Common myeloid progenitor, CD34-positive (primary cell): ENCODE measurements around the gene MED20.
A peak's percentile ranks its signal among the peaks of the same experiment; 100 is the strongest.

Experiments
- CTCF ChIA-PET: fragments of 350-600 bp; sonication (Branson Sonifier 250); formaldehyde crosslinking; loops from one replicate; lab custom pipeline; 2021; ENCODE audit warnings: antibody characterized with exemption; lab: Charles Lee
- POLR2A ChIA-PET: fragments of 350-600 bp; sonication (Branson Sonifier 250); formaldehyde crosslinking; loops from one replicate; lab custom pipeline; 2021; ENCODE audit warnings: antibody characterized with exemption; lab: Charles Lee
- DNase-seq, 3 donors: peaks; one replicate each; pipeline versions ENCODE4 v3.0.0 to v3.0.0-alpha.2; 2013
- H3K27ac ChIP-seq, 2 experiments: 1 replicate in 1 of 2; 2 replicates in 1 of 2; pipeline ENCODE4 v1.7.0; 2013; ENCODE audit warnings: inconsistent platforms in 2 of 2, low read length in 2 of 2, mild to moderate bottlenecking in 2 of 2, low read depth in 1 of 2, moderate library complexity in 1 of 2; ENCODE audit not compliant: severe bottlenecking in 2 of 2, insufficient read depth in 1 of 2, poor library complexity in 1 of 2
- H3K27me3 ChIP-seq, 5 experiments: replicated peaks in 2 of 5; 1 replicate in 3 of 5; 2 replicates in 2 of 5; pipeline versions ENCODE4 v1.6.1 to v1.7.0; 2013; ENCODE audit warnings: low read length in 4 of 5, mild to moderate bottlenecking in 2 of 5, moderate library complexity in 2 of 5, inconsistent platforms in 1 of 5; ENCODE audit not compliant: insufficient read depth in 5 of 5, control insufficient read depth in 4 of 5
- H3K36me3 ChIP-seq, 4 experiments: 1 replicate in 2 of 4; 2 replicates in 2 of 4; pipeline versions ENCODE4 v1.6.1 to v1.7.0; 2013; ENCODE audit warnings: low read length in 3 of 4, control low read depth in 1 of 4, mild to moderate bottlenecking in 1 of 4; ENCODE audit not compliant: control insufficient read depth in 4 of 4, insufficient read depth in 4 of 4
- H3K4me1 ChIP-seq, 4 experiments: 1 replicate in 3 of 4; 2 replicates in 1 of 4; pipeline versions ENCODE4 v1.6.1 to v1.7.1; 2013; ENCODE audit warnings: low read length in 3 of 4, mild to moderate bottlenecking in 3 of 4, control low read depth in 1 of 4, inconsistent platforms in 1 of 4, moderate library complexity in 1 of 4; ENCODE audit not compliant: control insufficient read depth in 4 of 4, insufficient read depth in 4 of 4; ENCODE audit errors: control extremely low read depth in 1 of 4
- H3K4me3 ChIP-seq, 7 experiments: 1 replicate in 4 of 7; 2 replicates in 3 of 7; pipeline versions ENCODE4 v1.5.1 to v1.7.0; 2013; ENCODE audit warnings: mild to moderate bottlenecking in 7 of 7, low read length in 6 of 7, moderate library complexity in 6 of 7, inconsistent platforms in 2 of 7, low read depth in 2 of 7, control low read depth in 1 of 7; ENCODE audit not compliant: insufficient read depth in 4 of 7, control insufficient read depth in 1 of 7; ENCODE audit errors: extremely low read depth in 1 of 7
- H3K9me3 ChIP-seq, 5 experiments: 1 replicate in 4 of 5; 2 replicates in 1 of 5; pipeline versions ENCODE4 v1.6.1 to v1.7.1; 2013; ENCODE audit warnings: low read length in 4 of 5, mild to moderate bottlenecking in 2 of 5, inconsistent platforms in 1 of 5, low read depth in 1 of 5, moderate library complexity in 1 of 5; ENCODE audit not compliant: control insufficient read depth in 4 of 5, insufficient read depth in 2 of 5; ENCODE audit errors: control extremely low read depth in 1 of 5
- whole genome bisulfite sequencing: methylation state at CpG from one replicate; pipeline ENCODE4 v1.1.5; 2013; ENCODE audit not compliant: insufficient coverage; 5-methylcytosine and 5-hydroxymethylcytosine counted together

MED20 gene

GRCh38 chr6:41941280-41942066, 20.5 kb upstream of the MED20 start, which contains the start of gene CCND3:
Gene CCND3 (minus strand): TSS chr6:41941808. CDS start chr6:41941649, 159 bp downstream.
- WGBS: under 1% methylated on average over 73 of the region's 87 CpGs
- ChIA-PET POLR2A (interaction anchor here (0.5 to 1.8 kb wide), 3 partner anchors 8 to 123 kb away, joined by 3 to 4 read pairs (median 3); partner anchors contain the start of gene TAF8), CTCF (interaction anchor here (0.9 to 14.6 kb wide), 6 partner anchors 9 to 103 kb away, joined by 3 to 180 read pairs (median 3); partner anchors contain the start of genes BYSL, MED20 and TAF8)
- H3K27me3 ChIP-seq: no peaks in the 10 kb centered on the region
- peak within 1 kb of the TSS in 1 of 2 experiments; percentile 67 for H3K27ac ChIP-seq
- peaks cover 0 to 20% (median under 1%) of the 10 kb centered on the region in 4 experiments for H3K36me3 ChIP-seq
- H3K4me3 ChIP-seq: peak within 1 kb of the TSS; percentile 53 to 92 (median 84)
- no peaks in the 10 kb centered on the region for H3K9me3 ChIP-seq
- DNase-seq: peak; percentile 64 to 82 (median 76)
- H3K4me1 ChIP-seq: peaks cover 30 to 58% (median 51%) of the 10 kb centered on the region in 4 experiments

- Histone ChIP-seq H3K36me3 (peaks cover 0 to 24% (median under 1%) of the 10 kb centered on the region in 4 experiments), H3K27me3 (no peaks in the 10 kb centered on the region), H3K9me3 (no peaks in the 10 kb centered on the region), H3K4me1 (peaks cover 30 to 64% (median 58%) of the 10 kb centered on the region in 4 experiments), H3K4me3 (peak overlapping the region; percentile 53 to 92 (median 84)), H3K27ac (peak overlapping the region in 1 of 2 experiments; percentile 54)
- DNase-seq: peak in 2 of 3 donors; percentile 21 to 31
- CTCF ChIA-PET: interaction anchor here (0.9 to 14.6 kb wide), 4 partner anchors 9 to 104 kb away, joined by 3 to 180 read pairs (median 62); partner anchors contain the start of genes BYSL, MED20 and TAF8
- POLR2A ChIA-PET: interaction anchor here (1.8 kb wide), 1 partner anchor 110 kb away, joined by 4 read pairs; the partner anchor contains the start of gene TAF8
- WGBS: under 1% methylated on average over 29 of the region's 38 CpGs
These were observed 19.9 kb upstream of the MED20 start for GRCh38 chr6:41940759-41941279.

- DNase-seq: peak in 2 of 3 donors; percentile 70 to 77
- peak overlapping the region in 1 of 2 experiments; percentile 54 for H3K27ac ChIP-seq
- peaks cover 0 to 31% (median 5%) of the 10 kb centered on the region in 4 experiments for H3K36me3 ChIP-seq
- H3K27me3 ChIP-seq: no peaks in the 10 kb centered on the region
- H3K9me3 ChIP-seq: no peaks in the 10 kb centered on the region
- H3K4me3 ChIP-seq: peak overlapping the region; percentile 53 to 92 (median 82)
- peaks cover 30 to 71% (median 65%) of the 10 kb centered on the region in 4 experiments for H3K4me1 ChIP-seq
- CTCF ChIA-PET: interaction anchor here (0.6 to 14.6 kb wide), 8 partner anchors 15 to 104 kb away, joined by 3 to 180 read pairs (median 4); partner anchors contain the start of genes BYSL, MED20 and TAF8
- POLR2A ChIA-PET: interaction anchor here (0.8 to 1.0 kb wide), 3 partner anchors 45 to 104 kb away, joined by 3 to 4 read pairs (median 3); partner anchors contain the start of gene USP49
- 13% methylated on average over 13 of the region's 27 CpGs for WGBS
These were observed 19.2 kb upstream of the MED20 start for GRCh38 chr6:41939848-41940758.

- DNase-seq: peak; percentile 90 to 93 (median 91)
- Histone ChIP-seq H3K36me3 (peaks cover 0 to 38% (median 11%) of the 10 kb centered on the region in 4 experiments), H3K4me1 (peaks cover 30 to 79% (median 73%) of the 10 kb centered on the region in 4 experiments), H3K27ac (peak overlapping the region in 1 of 2 experiments; percentile 68), H3K9me3 (no peaks in the 10 kb centered on the region), H3K4me3 (peak overlapping the region in 6 of 7 experiments; percentile 29 to 90 (median 70)), H3K27me3 (no peaks in the 10 kb centered on the region)
- CTCF ChIA-PET: interaction anchor here (0.6 to 14.6 kb wide), 13 partner anchors 14 to 105 kb away, joined by 3 to 180 read pairs (median 4); partner anchors contain the start of genes BYSL, MED20 and TAF8
- POLR2A ChIA-PET: interaction anchor here (0.8 to 1.0 kb wide), 3 partner anchors 44 to 105 kb away, joined by 3 to 4 read pairs (median 3); partner anchors contain the start of gene USP49
- WGBS: 0% methylated on average over 8 of the region's 11 CpGs
These were observed 18.4 kb upstream of the MED20 start for GRCh38 chr6:41939176-41939847.

GRCh38 chr6:41938590-41939175, 17.7 kb upstream of the MED20 start:
- peak overlapping the region in 6 of 7 experiments; percentile 29 to 90 (median 70) for H3K4me3 ChIP-seq
- H3K4me1 ChIP-seq: peaks cover 30 to 82% (median 76%) of the 10 kb centered on the region in 4 experiments
- H3K27me3 ChIP-seq: no peaks in the 10 kb centered on the region
- ChIA-PET POLR2A (interaction anchor here (0.9 to 1.0 kb wide), 2 partner anchors 43 to 92 kb away, joined by 3 read pairs; partner anchors contain the start of gene USP49), CTCF (interaction anchor here (0.5 to 14.6 kb wide), 12 partner anchors 13 to 152 kb away, joined by 3 to 180 read pairs (median 6); partner anchors contain the start of genes BYSL, MED20, TAF8 and TOMM6)
- no peaks in the 10 kb centered on the region for H3K9me3 ChIP-seq
- peak overlapping the region in 1 of 2 experiments; percentile 69 for H3K27ac ChIP-seq
- peak in 2 of 3 donors; percentile 46 to 54 for DNase-seq
- WGBS: 45% methylated on average over 5 of the region's 5 CpGs
- peaks cover 0 to 43% (median 13%) of the 10 kb centered on the region in 4 experiments for H3K36me3 ChIP-seq
